GM12878 (cell line): ENCODE measurements around the gene ERCC5. TPM values are rescaled to one million over a fixed set of nuclear protein-coding genes. Genes with fewer than 3 reads are reported as not detected.

Experiments used
- ATAC-seq: fragments of 200-7000 bp; cut with Tn5 transposase; 3 replicates; pipeline ENCODE4 v1.9.1; 2020; ENCODE audit warnings: mild to moderate bottlenecking, moderate library complexity
- BruUV-seq: library from RNA; stranded (reverse); fragments of 400-500 nt; replicated peaks from 2 replicates; lab custom pipeline; 2021; lab: Mats Ljungman, UMichigan
- CTCF ChIA-PET: fragments of 300-600 bp; sonication (Branson Sonifier 250); formaldehyde crosslinking; extraction: SDS; loops from one replicate; lab custom pipeline; 2021; ENCODE audit warnings: inconsistent platforms; lab: Yijun Ruan, JAX
- POLR2A ChIA-PET: fragments of 350-600 bp; formaldehyde crosslinking; extraction: SDS; loops from one replicate; lab custom pipeline; 2021; ENCODE audit warnings: inconsistent platforms; lab: Charles Lee
- RAD21 ChIA-PET: fragments of 300-600 bp; sonication (Branson Sonifier 250); formaldehyde crosslinking; loops from one replicate; lab custom pipeline; 2023; ENCODE audit warnings: antibody characterized with exemption; ENCODE audit not compliant: unreplicated experiment; lab: Charles Lee
- SMC1A ChIA-PET: fragments of 300-600 bp; sonication (Branson Sonifier 250); formaldehyde crosslinking; loops from one replicate; lab custom pipeline; 2023; ENCODE audit not compliant: unreplicated experiment, uncharacterized antibody; lab: Charles Lee
- DNase-seq: peaks from one replicate; pipeline ENCODE4 v3.0.0-alpha.2; 2011; ENCODE audit warnings: low read depth, low spot score
- FAIRE-seq: peaks from 3 replicates; lab custom pipeline; 2011; peaks lifted over from hg19 to GRCh38; lab: Jason Lieb, UNC
- H2AFZ ChIP-seq: 2 replicates; pipeline ENCODE4 v1.6.0; 2011; ENCODE audit warnings: low read depth, low read length, control low read depth; ENCODE audit not compliant: control insufficient read depth
- H3K27ac ChIP-seq: 2 replicates; pipeline ENCODE4 v1.5.1; 2011; ENCODE audit warnings: control low read depth; ENCODE audit not compliant: control insufficient read depth, insufficient read depth
- H3K27me3 ChIP-seq, 2 experiments: replicated peaks in 1 of 2; 2 replicates each; pipeline versions ENCODE4 v1.6.0 to v1.6.1; 2011; ENCODE audit warnings: low read length in 1 of 2; ENCODE audit not compliant: control insufficient read depth in 2 of 2, insufficient read depth in 2 of 2
- H3K36me3 ChIP-seq, 2 experiments: 2 replicates each; pipeline ENCODE4 v1.5.1; 2011; ENCODE audit warnings: low read length in 1 of 2; ENCODE audit not compliant: control insufficient read depth in 2 of 2, insufficient read depth in 2 of 2
- H3K4me1 ChIP-seq: 2 replicates; pipeline ENCODE4 v1.6.1; 2011; ENCODE audit warnings: mild to moderate bottlenecking, low read length, moderate library complexity, mixed read lengths; ENCODE audit not compliant: control insufficient read depth, insufficient read depth
- H3K4me2 ChIP-seq: 2 replicates; pipeline ENCODE4 v1.6.0; 2011; ENCODE audit warnings: control low read depth; ENCODE audit not compliant: control insufficient read depth, insufficient read depth
- H3K4me3 ChIP-seq: fragments of 200-600 bp; sonication (generic); 2 replicates; pipeline ENCODE4 v1.5.1; 2016
- H3K79me2 ChIP-seq: 2 replicates; pipeline ENCODE4 v1.6.0; 2011; ENCODE audit warnings: low read length; ENCODE audit not compliant: control insufficient read depth, insufficient read depth
- H3K9ac ChIP-seq: 2 replicates; pipeline ENCODE4 v1.8.0; 2011; ENCODE audit warnings: low read length, control low read depth, mixed read lengths; ENCODE audit not compliant: control insufficient read depth, insufficient read depth
- H3K9me3 ChIP-seq: replicated peaks from 3 replicates; pipeline ENCODE4 v1.5.1; 2011; ENCODE audit warnings: mild to moderate bottlenecking, low read length; ENCODE audit not compliant: control insufficient read depth, insufficient read depth
- H4K20me1 ChIP-seq: 2 replicates; pipeline ENCODE4 v1.6.0; 2011; ENCODE audit not compliant: control insufficient read depth, insufficient read depth
- CBX3 ChIP-seq: fragments of 200-600 bp; sonication (generic); IDR thresholded peaks from 2 replicates; pipeline ENCODE4 v1.6.1; 2016; ENCODE audit warnings: low read depth, borderline replicate concordance
- E2F4 ChIP-seq: IDR thresholded peaks from 2 replicates; pipeline ENCODE4 v1.6.1; 2012; ENCODE audit warnings: low read depth, low read length, improper control_type of control experiment
- KAT2A ChIP-seq: conservative IDR thresholded peaks from 2 replicates; pipeline ENCODE4 v1.6.1; 2011; ENCODE audit warnings: low read depth, low read length; ENCODE audit not compliant: control insufficient read depth
- KLF5 ChIP-seq: fragments of 450-650 bp; IDR thresholded peaks from 2 replicates; pipeline ENCODE4 v1.6.1; 2014; ENCODE audit warnings: mild to moderate bottlenecking; ENCODE audit not compliant: partially characterized antibody
- NR2C1 ChIP-seq: fragments of 450-650 bp; IDR thresholded peaks from 2 replicates; pipeline ENCODE4 v1.6.1; 2017; ENCODE audit warnings: antibody characterized with exemption, mild to moderate bottlenecking, moderate library complexity
- SP1 ChIP-seq: IDR thresholded peaks from one replicate; pipeline ENCODE4 v1.6.1; 2011; ENCODE audit warnings: low read depth, low read length
- TCF12 ChIP-seq: IDR thresholded peaks from 2 replicates; pipeline ENCODE4 v1.6.1; 2011; ENCODE audit warnings: low read depth, mild to moderate bottlenecking, low read length
- YY1 ChIP-seq: IDR thresholded peaks from 2 replicates; pipeline ENCODE4 v1.6.1; 2011; ENCODE audit warnings: low read depth, mild to moderate bottlenecking, low read length
- WGBS: methylation state at CpG from one replicate; pipeline ENCODE4 v1.1.6; 2016; ENCODE audit warnings: low lambda C conversion rate; ENCODE audit not compliant: insufficient replicate concordance, insufficient coverage; ENCODE audit errors: missing lambda C conversion rate; 5-methylcytosine and 5-hydroxymethylcytosine counted together
- in situ Hi-C: fragments of 300-500 bp; cut with MboI; formaldehyde crosslinking; loops from 9 replicates; pipeline ENCODE4 v1.14.3; 2018; ENCODE audit warnings: mixed read lengths
- intact Hi-C: fragments of 100-400 bp; cut with micrococcal nuclease; formaldehyde crosslinking; loops from one replicate; pipeline ENCODE4 v1.14.2; 2022; ENCODE audit not compliant: unreplicated experiment
- polyA plus RNA-seq, 11 experiments: library from polyadenylated mRNA; depleted of rRNA in 4 of 11; unstranded in 6 of 11; stranded (reverse) in 5 of 11; fragments of >200 nt; fragmentation: Nextera tagmentation in 4 of 11; fragmentation: Illumina TruSeq in 1 of 11; extraction: Ambion mirVana in 4 of 11; extraction: Trizol in 1 of 11; gene quantifications; 1 replicate in 1 of 11; 2 replicates in 10 of 11; pipeline versions ENCODE4 v1.2.1 to v1.2.3, GENCODE V29; 2011 to 2016; ENCODE audit warnings: inconsistent platforms in 2 of 11, missing spikeins in 2 of 11, low read depth in 1 of 11
- total RNA-seq, 4 experiments: library from RNA; depleted of rRNA in 3 of 4; stranded (reverse); fragments of >200 nt in 3 of 4; fragmentation: Illumina TruSeq in 1 of 4; extraction: Trizol in 1 of 4; gene quantifications; 2 replicates each; pipeline versions ENCODE4 v1.2.1 to v1.2.3, GENCODE V29; 2013 to 2021
- TF ChIP-seq, protein P1 (sequence below): fragments of 450-650 bp; IDR thresholded peaks from 2 replicates; pipeline ENCODE4 v1.6.1; 2017; ENCODE audit warnings: mild to moderate bottlenecking, low read depth, inconsistent platforms; ENCODE audit not compliant: poor library complexity, severe bottlenecking

ERCC5 gene
- total and polyA plus RNA-seq, 10 of the 15 experiments (the other 5 are each of a cell fraction or from before 2014, with no cell fraction given) = 11.7 to 59.2 (median 41.6) TPM

- H3K9me3 ChIP-seq = no peaks in the 10 kb centered on the region
- H3K27me3 ChIP-seq = no peaks in the 10 kb centered on the region
- H3K36me3 ChIP-seq = no peaks in the 10 kb centered on the region
- no peak overlapping the region for H3K4me3 ChIP-seq
- H4K20me1 ChIP-seq = no peaks in the 10 kb centered on the region
- no peak overlapping the region for H3K9ac ChIP-seq
- no peak overlapping the region for H3K27ac ChIP-seq
- ChIA-PET POLR2A (interaction anchor here (0.6 kb wide), 1 partner anchor 236 kb away, joined by 4 read pairs; no protein-coding TSS in a partner anchor), RAD21 (interaction anchor here (0.5 to 1.2 kb wide), 5 partner anchors 10 to 1373 kb away, joined by 3 to 4 read pairs (median 3); no protein-coding TSS in a partner anchor), CTCF (interaction anchor here (0.6 to 1.6 kb wide), 11 partner anchors 9 to 1682 kb away, joined by 3 to 8 read pairs (median 4); no protein-coding TSS in a partner anchor), SMC1A (interaction anchor here (0.6 to 1.4 kb wide), 5 partner anchors 11 to 1413 kb away, joined by 3 to 6 read pairs (median 4); no protein-coding TSS in a partner anchor)
- intact Hi-C loops (no loop called here), in situ Hi-C loops (no loop called here)
- no peak for TF ChIP-seq NR2C1
- no peak for TF ChIP-seq KLF5
- no peak for TF ChIP-seq YY1
- WGBS = 65% methylated on average over 5 of the region's 5 CpGs
- H2AFZ ChIP-seq = no peak overlapping the region
- ATAC-seq (no peak), DNase-seq (no peak), FAIRE-seq (no peak)
- no peaks in the 10 kb centered on the region for H3K79me2 ChIP-seq
- peaks cover 5% of the 10 kb centered on the region; the same call in 1 of the 2 replicates for H3K4me1 ChIP-seq
- no peak overlapping the region for H3K4me2 ChIP-seq
- BruUV-seq = no TSS peak
These were observed 58.6 kb downstream of the ERCC5 start for GRCh38 chr13:102904408-102904862.

DNA sequence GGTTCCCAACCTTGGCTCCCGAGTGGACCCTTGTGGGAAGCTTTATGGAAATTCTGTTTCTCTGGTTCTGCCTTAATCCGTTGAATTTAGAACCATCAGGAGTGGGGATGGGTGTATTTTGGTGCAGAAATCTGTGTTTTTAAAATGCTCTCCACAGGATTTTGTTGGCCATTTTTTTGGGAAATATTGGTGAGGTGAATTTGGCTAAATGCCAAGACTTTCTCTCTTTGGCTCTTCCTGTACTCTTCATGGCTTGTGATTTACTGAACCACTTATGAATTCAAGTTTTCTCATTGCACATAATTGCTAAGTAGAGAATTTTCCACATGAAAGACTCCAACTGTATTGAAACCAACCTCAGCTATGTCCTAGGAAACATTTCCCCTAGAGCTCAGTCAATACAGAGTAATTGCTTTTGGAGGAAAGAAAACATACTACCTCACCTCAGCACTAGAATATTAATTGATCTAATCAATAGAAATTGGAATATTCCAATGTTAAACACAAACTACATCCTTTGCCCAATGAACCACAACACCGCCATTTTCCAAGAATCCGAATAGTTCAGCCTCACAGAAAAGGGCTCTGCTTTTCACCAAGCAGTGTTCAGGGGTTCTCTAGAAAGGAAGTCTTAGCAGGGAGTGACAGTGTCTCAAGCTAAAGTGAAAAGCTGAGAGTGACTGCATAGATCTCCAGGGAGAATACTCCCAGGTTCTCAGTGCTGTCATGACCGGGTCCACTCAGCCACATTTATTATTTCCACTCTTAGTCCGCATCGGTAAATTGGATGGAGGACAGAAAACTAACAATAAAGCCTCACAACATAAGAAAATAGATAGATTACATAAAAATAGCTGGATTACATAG, 60.3 kb downstream of the ERCC5 start:
- intact Hi-C loops = no loop called here
- FAIRE-seq = peak; percentile 35
- H3K27me3 ChIP-seq = no peaks in the 10 kb centered on the region
- no peak overlapping the region for H3K9ac ChIP-seq
- H3K27ac ChIP-seq = no peak overlapping the region
- no peak for DNase-seq
- no peak for ATAC-seq
- WGBS = 78% methylated on average over 7 of the region's 7 CpGs
- SMC1A ChIA-PET = interaction anchor here (0.6 to 1.7 kb wide), 5 partner anchors 9 to 395 kb away, joined by 3 to 6 read pairs (median 4); no protein-coding TSS in a partner anchor
- no peak overlapping the region for H3K4me3 ChIP-seq
- no peaks in the 10 kb centered on the region for H3K36me3 ChIP-seq
- POLR2A ChIA-PET = no interaction called here
- RAD21 ChIA-PET = interaction anchor here (0.9 to 2.0 kb wide), 3 partner anchors 10 to 238 kb away, joined by 3 to 9 read pairs (median 3); no protein-coding TSS in a partner anchor
- CTCF ChIA-PET = interaction anchor here (1.5 to 1.6 kb wide), 2 partner anchors 11 to 234 kb away, joined by 5 to 6 read pairs; no protein-coding TSS in a partner anchor
- BruUV-seq = no TSS peak
- peaks cover 5% of the 10 kb centered on the region; the same call in 1 of the 2 replicates for H3K4me1 ChIP-seq
- H2AFZ ChIP-seq = no peak overlapping the region
- in situ Hi-C loops = no loop called here
- H3K79me2 ChIP-seq = no peaks in the 10 kb centered on the region
- H4K20me1 ChIP-seq = no peaks in the 10 kb centered on the region
- H3K9me3 ChIP-seq = no peaks in the 10 kb centered on the region
- no peak overlapping the region for H3K4me2 ChIP-seq
- TF ChIP-seq, protein P1, sequence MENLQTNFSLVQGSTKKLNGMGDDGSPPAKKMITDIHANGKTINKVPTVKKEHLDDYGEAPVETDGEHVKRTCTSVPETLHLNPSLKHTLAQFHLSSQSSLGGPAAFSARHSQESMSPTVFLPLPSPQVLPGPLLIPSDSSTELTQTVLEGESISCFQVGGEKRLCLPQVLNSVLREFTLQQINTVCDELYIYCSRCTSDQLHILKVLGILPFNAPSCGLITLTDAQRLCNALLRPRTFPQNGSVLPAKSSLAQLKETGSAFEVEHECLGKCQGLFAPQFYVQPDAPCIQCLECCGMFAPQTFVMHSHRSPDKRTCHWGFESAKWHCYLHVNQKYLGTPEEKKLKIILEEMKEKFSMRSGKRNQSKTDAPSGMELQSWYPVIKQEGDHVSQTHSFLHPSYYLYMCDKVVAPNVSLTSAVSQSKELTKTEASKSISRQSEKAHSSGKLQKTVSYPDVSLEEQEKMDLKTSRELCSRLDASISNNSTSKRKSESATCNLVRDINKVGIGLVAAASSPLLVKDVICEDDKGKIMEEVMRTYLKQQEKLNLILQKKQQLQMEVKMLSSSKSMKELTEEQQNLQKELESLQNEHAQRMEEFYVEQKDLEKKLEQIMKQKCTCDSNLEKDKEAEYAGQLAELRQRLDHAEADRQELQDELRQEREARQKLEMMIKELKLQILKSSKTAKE = no peak
- TF ChIP-seq E2F4 = no peak
- TF ChIP-seq SP1 = no peak
- no peak for TF ChIP-seq KAT2A
- TF ChIP-seq CBX3 = no peak
- TF ChIP-seq TCF12 = no peak
